ENCODE data around the gene TTC28. TPM values are rescaled to one million over a fixed set of nuclear protein-coding genes. Genes with fewer than 3 reads are reported as not detected.
"Not testable (repeated sequence)": the region's sequence is repeated elsewhere in the genome, so short reads cannot be mapped to it uniquely, and the experiment has no call there.

Gene TTC28
- total RNA-seq (45.7 and 51.1 TPM in 2 replicates), polyA plus RNA-seq (16.5 and 16.6 TPM in 2 replicates), polyA minus RNA-seq (42.0 and 58.8 TPM in 2 replicates), Bru-seq, nascent RNA (percentile 84 among the genes with signal in this experiment), BruChase-seq, experiment 1, labeled RNA remaining after a 6-hour chase (percentile 75 among the genes with signal in this experiment), BruChase-seq, experiment 2, labeled RNA remaining after a 2-hour chase (percentile 82 among the genes with signal in this experiment)
- polyA plus RNA-seq (2011; cell fraction: cytosol; rRNA removed), result 9.3 and 9.4 TPM in 2 replicates
- polyA plus RNA-seq (2011; cell fraction: nucleus; rRNA removed), result 39.4 and 48.6 TPM in 2 replicates
- 11.9 and 12.4 TPM in 2 replicates for polyA plus RNA-seq (2012)
- 9.4 TPM for polyA minus RNA-seq (2011; cell fraction: cytosol; rRNA and poly(A)+ RNA removed)
- 162 and 166 TPM in 2 replicates for polyA minus RNA-seq (2011; cell fraction: nucleus; rRNA and poly(A)+ RNA removed)
- long read RNA-seq, full-length matches to known transcripts, result 3 of 23 reads
- long read RNA-seq, partial matches to known transcripts, result 3 of 23 reads
- long read RNA-seq, other reads (novel, unspliced or antisense), result 17 of 23 reads

DNA sequence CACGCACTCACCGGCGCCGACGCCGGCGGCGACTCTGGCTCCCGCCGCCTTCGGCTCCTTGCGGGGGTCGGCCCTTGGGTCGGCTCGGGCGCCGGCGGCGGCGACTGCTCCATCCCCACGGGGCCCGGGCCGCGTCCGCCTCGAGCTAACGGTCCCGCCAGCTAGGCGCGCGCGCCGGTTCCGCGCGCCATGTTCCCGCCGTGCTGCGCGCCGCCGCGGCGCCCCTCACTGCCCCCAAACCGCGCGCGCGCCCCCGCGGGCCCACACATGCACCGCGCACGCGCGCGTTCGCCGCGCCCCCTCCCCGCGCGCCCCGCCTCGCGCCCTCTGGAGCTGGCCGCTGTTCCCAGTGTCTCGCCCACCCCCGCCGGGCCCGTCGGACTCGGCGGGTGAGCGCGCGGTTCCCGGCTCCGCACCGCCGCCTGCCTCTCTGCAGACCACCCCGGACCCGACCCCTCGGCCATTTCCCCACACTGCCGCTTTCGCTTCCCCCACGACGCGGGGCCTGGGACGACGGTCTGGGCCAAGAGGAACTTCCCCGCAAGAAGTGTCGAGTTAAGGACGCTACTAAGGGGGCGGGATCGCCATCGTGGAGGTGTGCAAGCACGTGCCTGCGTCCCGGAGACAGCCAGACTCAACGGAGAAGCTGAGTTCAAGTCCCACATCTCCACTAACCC, at the start of gene TTC28:
TTC28 (minus strand) TSS at position 230 of the 677 bp plus-strand sequence; CDS start at position 113, 117 bp downstream.
- peak; percentile 61 for TF ChIP-seq POLR2AphosphoS5 (IDR thresholded peaks at IDR 0.05; ENCODE audit: insufficient read depth, low read depth, low read length)
- Histone ChIP-seq H2AFZ (ENCODE audit: low read depth, low read length) (peak within 1 kb of the TSS; percentile 97), H3K4me3 (replicated peaks in 1 of 3; ENCODE audit: insufficient read depth in 1 of 3, low read depth in 1 of 3, low read length in 3 of 3) (peak within 1 kb of the TSS; percentile 63 to 82 (median 77)), H3K79me2 (ENCODE audit: control insufficient read depth, insufficient read depth, low read length) (peaks cover 14% of the 10 kb centered on the region), H3K27ac (ENCODE audit: insufficient read depth, low read depth, low read length) (peak within 1 kb of the TSS; percentile 67), H3K9ac (replicated peaks; ENCODE audit: extremely low read depth, insufficient read depth, low read length) (peak within 1 kb of the TSS; percentile 83), H3K4me2 (ENCODE audit: insufficient read depth, low read length) (peak within 1 kb of the TSS; percentile 54)
- H3K36me3 ChIP-seq (ENCODE audit: control insufficient read depth in 2 of 2, extremely low read depth in 1 of 2, insufficient read depth in 2 of 2, low read length in 2 of 2); dilution Hi-C loops (cut with MboI; ENCODE audit: extremely low pct_ligation_motif_present, low sequenced_read_pairs); H3K9me1 ChIP-seq (replicated peaks; ENCODE audit: control insufficient read depth, extremely low read depth, insufficient read depth, low read length); H3K27me3 ChIP-seq (ENCODE audit: control insufficient read depth in 2 of 2, insufficient read depth in 2 of 2, low read length in 2 of 2); H4K20me1 ChIP-seq (replicated peaks; ENCODE audit: control insufficient read depth, extremely low read depth, insufficient read depth, low read length); H3K4me1 ChIP-seq (ENCODE audit: control insufficient read depth, extremely low read depth, insufficient read depth, low read length); H3K9me3 ChIP-seq (replicated peaks; ENCODE audit: control insufficient read depth, insufficient read depth, low read length): not testable (repeated sequence)
- ChIA-PET POLR2A (interaction anchor here (1.0 to 1.3 kb wide), 2 partner anchors 71 to 120 kb away, joined by 3 to 5 read pairs; partner anchors contain the start of gene XBP1), CTCF (interaction anchor here (0.8 to 2.1 kb wide), 4 partner anchors 30 to 93 kb away, joined by 3 to 6 read pairs (median 6); partner anchors contain the start of gene CCDC117)
- BruUV-seq (replicated peaks), result TSS peak; percentile 39
- peak; percentile 76 for DNase-seq (ENCODE audit: low read depth, low spot score)
- intact Hi-C loops (cut with micrococcal nuclease), result loop anchor here (1.0 to 2.0 kb wide), 3 partner anchors 31 to 93 kb away; partner anchors contain the start of gene CCDC117
- FAIRE-seq, result peak; percentile 64

DNA sequence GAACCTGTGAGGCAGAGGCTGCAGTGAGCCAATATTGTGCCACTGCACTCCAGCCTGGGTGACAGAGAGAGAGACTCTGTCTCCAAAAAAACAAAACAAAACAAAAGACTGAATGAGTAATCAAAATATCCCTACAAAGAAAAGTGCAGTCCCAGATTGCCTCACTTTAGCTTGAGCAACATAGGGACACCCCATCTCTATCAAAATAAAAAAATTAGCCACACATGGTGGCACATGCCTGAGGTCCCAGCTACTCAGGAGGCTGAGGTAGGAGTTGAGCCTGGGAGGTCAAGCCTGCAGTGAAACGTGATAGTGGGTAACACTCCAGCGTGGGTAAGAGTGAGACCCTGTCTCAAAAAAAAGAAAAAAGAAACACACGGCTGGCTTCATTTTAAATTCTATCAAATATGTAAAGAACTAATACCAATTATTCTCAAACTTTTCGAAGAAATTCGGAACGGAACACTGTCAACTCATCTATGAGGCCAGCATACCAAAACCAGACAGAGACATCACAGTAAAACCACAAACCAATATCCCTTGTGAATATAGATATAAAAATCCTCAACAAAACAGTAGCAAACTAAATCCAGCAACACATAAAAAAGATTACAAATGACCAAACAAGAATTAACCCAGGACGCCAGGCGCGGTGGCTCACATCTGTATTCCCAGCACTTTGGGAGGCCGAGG, 49.1 kb upstream of the TTC28 start:
- H3K27me3 ChIP-seq (ENCODE audit: control insufficient read depth in 2 of 2, insufficient read depth in 2 of 2, low read length in 2 of 2), result no peaks in the 10 kb centered on the region
- ChIA-PET POLR2A (no interaction called here), CTCF (interaction anchor here (1.8 kb wide), 1 partner anchor 43 kb away, joined by 3 read pairs; no protein-coding TSS in a partner anchor)
- DNase-seq (ENCODE audit: low read depth, low spot score) (no peak), FAIRE-seq (no peak)
- no peaks in the 10 kb centered on the region for H3K9me3 ChIP-seq (replicated peaks; ENCODE audit: control insufficient read depth, insufficient read depth, low read length)
- no peak overlapping the region for H3K4me2 ChIP-seq (ENCODE audit: insufficient read depth, low read length)
- H4K20me1 ChIP-seq (replicated peaks; ENCODE audit: control insufficient read depth, extremely low read depth, insufficient read depth, low read length), result no peaks in the 10 kb centered on the region
- no peaks in the 10 kb centered on the region for H3K79me2 ChIP-seq (ENCODE audit: control insufficient read depth, insufficient read depth, low read length)
- no TSS peak for BruUV-seq (replicated peaks)
- no peaks in the 10 kb centered on the region for H3K4me1 ChIP-seq (ENCODE audit: control insufficient read depth, extremely low read depth, insufficient read depth, low read length)
- no peak overlapping the region for H3K4me3 ChIP-seq (replicated peaks in 1 of 3; ENCODE audit: insufficient read depth in 1 of 3, low read depth in 1 of 3, low read length in 3 of 3)
- no peak overlapping the region for H3K9ac ChIP-seq (replicated peaks; ENCODE audit: extremely low read depth, insufficient read depth, low read length)
- no peak overlapping the region for H3K27ac ChIP-seq (ENCODE audit: insufficient read depth, low read depth, low read length)
- no peaks in the 10 kb centered on the region for H3K9me1 ChIP-seq (replicated peaks; ENCODE audit: control insufficient read depth, extremely low read depth, insufficient read depth, low read length)
- intact Hi-C loops (cut with micrococcal nuclease) (no loop called here), dilution Hi-C loops (cut with MboI; ENCODE audit: extremely low pct_ligation_motif_present, low sequenced_read_pairs) (no loop called here)
- TF ChIP-seq MYC (IDR thresholded peaks at IDR 0.05; ENCODE audit: low read depth, low read length) (no peak), POLR2A (IDR thresholded peaks at IDR 0.05; ENCODE audit: low read depth, low read length) (no peak), JUN (IDR thresholded peaks at IDR 0.05; ENCODE audit: borderline replicate concordance, insufficient read depth, insufficient read length, low read depth) (no peak), EZH2 (IDR thresholded peaks at IDR 0.05; ENCODE audit: borderline replicate concordance, low read depth, low read length, severe bottlenecking) (no peak), GATA2 (IDR thresholded peaks at IDR 0.05; ENCODE audit: insufficient read depth, insufficient read length, low read depth, low read length) (no peak), FOS (IDR thresholded peaks at IDR 0.05; ENCODE audit: borderline replicate concordance, insufficient read depth, low read length) (no peak), POLR2AphosphoS5 (IDR thresholded peaks at IDR 0.05; ENCODE audit: insufficient read depth, low read depth, low read length) (no peak)
- TF ChIP-seq, protein P1, sequence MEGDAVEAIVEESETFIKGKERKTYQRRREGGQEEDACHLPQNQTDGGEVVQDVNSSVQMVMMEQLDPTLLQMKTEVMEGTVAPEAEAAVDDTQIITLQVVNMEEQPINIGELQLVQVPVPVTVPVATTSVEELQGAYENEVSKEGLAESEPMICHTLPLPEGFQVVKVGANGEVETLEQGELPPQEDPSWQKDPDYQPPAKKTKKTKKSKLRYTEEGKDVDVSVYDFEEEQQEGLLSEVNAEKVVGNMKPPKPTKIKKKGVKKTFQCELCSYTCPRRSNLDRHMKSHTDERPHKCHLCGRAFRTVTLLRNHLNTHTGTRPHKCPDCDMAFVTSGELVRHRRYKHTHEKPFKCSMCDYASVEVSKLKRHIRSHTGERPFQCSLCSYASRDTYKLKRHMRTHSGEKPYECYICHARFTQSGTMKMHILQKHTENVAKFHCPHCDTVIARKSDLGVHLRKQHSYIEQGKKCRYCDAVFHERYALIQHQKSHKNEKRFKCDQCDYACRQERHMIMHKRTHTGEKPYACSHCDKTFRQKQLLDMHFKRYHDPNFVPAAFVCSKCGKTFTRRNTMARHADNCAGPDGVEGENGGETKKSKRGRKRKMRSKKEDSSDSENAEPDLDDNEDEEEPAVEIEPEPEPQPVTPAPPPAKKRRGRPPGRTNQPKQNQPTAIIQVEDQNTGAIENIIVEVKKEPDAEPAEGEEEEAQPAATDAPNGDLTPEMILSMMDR (IDR thresholded peaks at IDR 0.05; ENCODE audit: extremely low read depth in 1 of 2, insufficient read depth in 1 of 2, low read depth in 1 of 2, low read length in 2 of 2), result no peak
- TF ChIP-seq, protein P2, sequence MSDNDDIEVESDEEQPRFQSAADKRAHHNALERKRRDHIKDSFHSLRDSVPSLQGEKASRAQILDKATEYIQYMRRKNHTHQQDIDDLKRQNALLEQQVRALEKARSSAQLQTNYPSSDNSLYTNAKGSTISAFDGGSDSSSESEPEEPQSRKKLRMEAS (IDR thresholded peaks at IDR 0.05; ENCODE audit: insufficient read depth, insufficient read length), result no peak
- no peak overlapping the region for H2AFZ ChIP-seq (ENCODE audit: low read depth, low read length)
- H3K36me3 ChIP-seq (ENCODE audit: control insufficient read depth in 2 of 2, extremely low read depth in 1 of 2, insufficient read depth in 2 of 2, low read length in 2 of 2), result peaks cover 0 to 2% of the 10 kb centered on the region in 2 experiments

All from endothelial cell of umbilical vein (primary cell).